ENCODE data around the gene SUCLG1.

Gene SUCLG1

GRCh38 chr2:84459018-84459943 lies at the start of gene SUCLG1:
Gene SUCLG1 (minus strand): TSS chr2:84459280. CDS start chr2:84459269, 11 bp downstream.
- TF ChIP-seq GATA2 (IDR thresholded peaks at IDR 0.05; ENCODE audit: low read depth, low read length) (no peak), GATA3 (IDR thresholded peaks at IDR 0.05; ENCODE audit: low read depth, low read length) (no peak)

- no peak for TF ChIP-seq GATA3 (IDR thresholded peaks at IDR 0.05; ENCODE audit: low read depth, low read length)
- TF ChIP-seq GATA2 (IDR thresholded peaks at IDR 0.05; ENCODE audit: low read depth, low read length) = no peak
These were observed 39.2 kb upstream of the SUCLG1 start for GRCh38 chr2:84498150-84498799.

- TF ChIP-seq GATA3 (IDR thresholded peaks at IDR 0.05; ENCODE audit: low read depth, low read length) = no peak
These were observed 38.2 kb upstream of the SUCLG1 start for GRCh38 chr2:84497285-84497684.

- TF ChIP-seq GATA3 (IDR thresholded peaks at IDR 0.05; ENCODE audit: low read depth, low read length) = no peak
- no peak for TF ChIP-seq GATA2 (IDR thresholded peaks at IDR 0.05; ENCODE audit: low read depth, low read length)
These were observed 37.3 kb upstream of the SUCLG1 start for GRCh38 chr2:84496386-84496785.

GRCh38 chr2:84495539-84496146 lies 36.6 kb upstream of the SUCLG1 start:
- no peak for TF ChIP-seq GATA3 (IDR thresholded peaks at IDR 0.05; ENCODE audit: low read depth, low read length)
- TF ChIP-seq GATA2 (IDR thresholded peaks at IDR 0.05; ENCODE audit: low read depth, low read length) = no peak

GRCh38 chr2:84494070-84494469 lies 35.0 kb upstream of the SUCLG1 start:
- TF ChIP-seq GATA2 (IDR thresholded peaks at IDR 0.05; ENCODE audit: low read depth, low read length) (no peak), GATA3 (IDR thresholded peaks at IDR 0.05; ENCODE audit: low read depth, low read length) (no peak)

- TF ChIP-seq GATA2 (IDR thresholded peaks at IDR 0.05; ENCODE audit: low read depth, low read length) = no peak
- TF ChIP-seq GATA3 (IDR thresholded peaks at IDR 0.05; ENCODE audit: low read depth, low read length) = no peak
These were observed 34.4 kb upstream of the SUCLG1 start for GRCh38 chr2:84493514-84493913.

GRCh38 chr2:84492571-84492970 lies 33.5 kb upstream of the SUCLG1 start:
- no peak for TF ChIP-seq GATA3 (IDR thresholded peaks at IDR 0.05; ENCODE audit: low read depth, low read length)
- no peak for TF ChIP-seq GATA2 (IDR thresholded peaks at IDR 0.05; ENCODE audit: low read depth, low read length)

GRCh38 chr2:84491741-84492140 lies 32.7 kb upstream of the SUCLG1 start:
- no peak for TF ChIP-seq GATA2 (IDR thresholded peaks at IDR 0.05; ENCODE audit: low read depth, low read length)
- TF ChIP-seq GATA3 (IDR thresholded peaks at IDR 0.05; ENCODE audit: low read depth, low read length) = no peak

- TF ChIP-seq GATA3 (IDR thresholded peaks at IDR 0.05; ENCODE audit: low read depth, low read length) = no peak
- TF ChIP-seq GATA2 (IDR thresholded peaks at IDR 0.05; ENCODE audit: low read depth, low read length) = no peak
These were observed 32.2 kb upstream of the SUCLG1 start for GRCh38 chr2:84491256-84491655.

- TF ChIP-seq GATA3 (IDR thresholded peaks at IDR 0.05; ENCODE audit: low read depth, low read length) = no peak
- TF ChIP-seq GATA2 (IDR thresholded peaks at IDR 0.05; ENCODE audit: low read depth, low read length) = no peak
These were observed 28.4 kb upstream of the SUCLG1 start for GRCh38 chr2:84487298-84487996.

- TF ChIP-seq GATA3 (IDR thresholded peaks at IDR 0.05; ENCODE audit: low read depth, low read length) (no peak), GATA2 (IDR thresholded peaks at IDR 0.05; ENCODE audit: low read depth, low read length) (no peak)
These were observed 27.5 kb upstream of the SUCLG1 start for GRCh38 chr2:84486441-84487115.

- TF ChIP-seq GATA3 (IDR thresholded peaks at IDR 0.05; ENCODE audit: low read depth, low read length) (no peak), GATA2 (IDR thresholded peaks at IDR 0.05; ENCODE audit: low read depth, low read length) (no peak)
These were observed 24.2 kb upstream of the SUCLG1 start for GRCh38 chr2:84483320-84483719.

Measured in SH-SY5Y (cell line).